Raji (cell line): Measurements from ENCODE around the gene RNASE4.

Experiments used
- POLR2A ChIP-seq: IDR thresholded peaks from 2 replicates; pipeline ENCODE4 v1.6.1; 2011; ENCODE audit warnings: low read depth, low read length, control low read depth; ENCODE audit not compliant: insufficient read depth

RNASE4 gene

DNA sequence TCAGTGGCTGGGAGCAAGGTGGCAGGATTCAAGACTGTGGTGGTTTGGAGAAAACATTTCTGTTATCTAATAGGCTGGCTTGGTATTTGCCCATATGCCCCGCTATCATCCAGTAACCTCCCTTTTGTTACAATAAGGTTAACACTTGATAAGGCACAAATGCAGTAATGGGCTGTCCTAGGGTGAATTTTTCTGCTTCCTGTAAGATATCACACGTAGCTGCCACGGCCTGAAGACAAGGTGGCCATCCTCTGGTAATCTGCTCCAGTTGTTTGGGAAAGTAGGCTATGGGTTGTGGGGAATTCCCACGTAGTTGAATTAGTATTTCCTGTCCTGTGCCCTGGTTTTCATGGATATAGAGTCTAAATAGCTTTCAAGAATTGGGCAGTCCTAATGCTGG, 27.3 kb downstream of the RNASE4 start:
- no peak for TF ChIP-seq POLR2A

GRCh38 chr14:20712904-20713303, 28.5 kb downstream of the RNASE4 start:
- TF ChIP-seq POLR2A, result no peak

GRCh38 chr14:20714593-20715250, 30.4 kb downstream of the RNASE4 start:
- no peak for TF ChIP-seq POLR2A

- TF ChIP-seq POLR2A, result no peak
These were observed 35.4 kb downstream of the RNASE4 start for GRCh38 chr14:20719777-20720176.

GRCh38 chr14:20720741-20721140, 36.4 kb downstream of the RNASE4 start:
- no peak for TF ChIP-seq POLR2A

DNA sequence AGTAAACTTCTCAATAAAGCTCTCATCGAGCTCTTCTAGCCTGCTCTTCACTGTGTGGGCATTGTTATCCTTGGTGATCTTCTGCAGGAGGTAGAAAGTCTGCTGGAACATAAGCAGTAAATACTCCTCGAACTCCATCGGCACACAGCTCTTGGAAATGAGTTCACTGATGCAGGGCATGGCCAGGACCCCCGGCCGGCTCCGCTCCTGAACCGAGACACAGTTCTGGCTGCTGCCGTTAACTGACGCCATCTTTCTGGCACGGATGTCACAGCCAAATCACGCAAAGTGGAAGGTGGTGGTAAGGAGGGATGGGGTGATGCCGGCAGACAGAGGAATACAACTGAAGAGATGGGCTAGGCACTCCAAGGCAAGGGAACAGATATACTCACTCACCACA, 37.7 kb downstream of the RNASE4 start:
- no peak for TF ChIP-seq POLR2A

- TF ChIP-seq POLR2A, result no peak
These were observed 39.1 kb downstream of the RNASE4 start for GRCh38 chr14:20723488-20723887.

DNA sequence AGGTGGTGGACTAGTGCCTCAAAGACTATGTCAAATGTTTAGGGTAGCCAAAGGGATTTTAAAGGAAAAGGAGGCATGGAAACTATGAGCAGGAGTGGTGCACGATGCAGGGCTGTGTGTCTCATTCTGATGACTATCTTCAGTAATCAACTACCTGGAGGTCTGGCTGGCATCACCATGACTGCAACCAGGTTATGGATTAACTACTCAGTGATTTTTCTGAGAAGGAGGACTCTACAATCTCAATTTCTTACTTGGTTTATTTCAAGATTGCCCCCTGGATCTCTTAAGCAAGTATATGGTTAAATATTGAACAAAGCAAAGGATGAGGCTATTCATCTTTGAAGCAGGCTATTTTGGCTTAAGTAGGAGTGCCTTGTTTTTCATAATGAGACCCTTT, 42.2 kb downstream of the RNASE4 start:
- no peak for TF ChIP-seq POLR2A

DNA sequence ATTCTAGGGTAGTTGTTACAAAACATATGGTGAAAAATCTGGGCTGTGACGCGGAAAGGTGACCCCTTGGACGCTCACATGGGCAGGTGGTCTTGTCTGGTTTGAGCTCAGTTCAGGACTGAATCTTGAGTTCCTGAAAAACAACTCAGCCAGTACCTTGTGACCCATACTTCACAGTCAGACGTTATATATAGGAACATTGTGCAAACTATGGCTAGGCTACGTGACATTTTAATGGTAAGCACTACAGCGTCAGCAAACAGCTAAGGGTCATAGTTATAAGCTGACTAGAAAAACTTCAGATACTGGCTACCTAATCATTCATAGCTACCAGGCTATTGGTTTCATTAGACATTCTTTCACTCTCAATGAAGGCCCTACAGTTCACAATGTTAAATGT, 46.5 kb downstream of the RNASE4 start:
- TF ChIP-seq POLR2A, result no peak

- TF ChIP-seq POLR2A, result no peak
These were observed 48.1 kb downstream of the RNASE4 start for GRCh38 chr14:20732477-20732876.

- TF ChIP-seq POLR2A, result no peak
These were observed 48.7 kb downstream of the RNASE4 start for GRCh38 chr14:20732979-20733635.

- no peak for TF ChIP-seq POLR2A
These were observed 49.5 kb downstream of the RNASE4 start for GRCh38 chr14:20733684-20734429.

- TF ChIP-seq POLR2A, result no peak
These were observed 50.1 kb downstream of the RNASE4 start for GRCh38 chr14:20734430-20734806.

DNA sequence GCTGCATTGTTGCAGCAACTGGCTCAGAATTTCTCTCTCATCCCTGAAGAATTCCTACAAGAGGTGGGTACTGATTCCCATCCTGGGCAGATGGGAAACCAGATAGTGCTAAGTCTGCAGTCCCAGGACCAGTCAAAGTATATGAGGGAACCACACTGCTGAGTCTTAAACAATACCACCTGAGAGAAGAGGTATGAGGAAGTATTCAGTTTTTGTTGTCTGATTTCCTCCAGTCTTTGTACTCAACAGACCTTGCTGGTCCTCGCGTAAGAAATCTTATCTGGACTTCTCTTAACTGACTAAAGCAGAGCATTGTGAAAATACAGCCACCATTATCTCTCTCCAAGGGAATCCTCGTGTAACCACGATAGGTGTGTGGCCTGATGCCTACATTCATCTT, 57.8 kb downstream of the RNASE4 start:
- TF ChIP-seq POLR2A, result no peak

GRCh38 chr14:20743556-20743955, 59.2 kb downstream of the RNASE4 start:
- no peak for TF ChIP-seq POLR2A
